K562 (cell line): Measurements from ENCODE around the gene ZNF668. TPM values are rescaled to one million over a fixed set of nuclear protein-coding genes. Genes with fewer than 3 reads are reported as not detected.

ENCODE experiments used
- ATF7 ChIP-seq: fragments of 450-650 bp; IDR thresholded peaks from 2 replicates; pipeline ENCODE4 v1.7.1; 2014; ENCODE audit warnings: mild to moderate bottlenecking, moderate library complexity
- BRD4 ChIP-seq: fragments of 200-600 bp; sonication (generic); IDR thresholded peaks from 2 replicates; pipeline ENCODE4 v1.6.1; 2017; ENCODE audit warnings: inconsistent platforms
- EP400 ChIP-seq: fragments of 450-650 bp; IDR thresholded peaks from 2 replicates; pipeline ENCODE4 v1.6.1; 2017; ENCODE audit warnings: antibody characterized with exemption, mild to moderate bottlenecking, moderate library complexity
- ETS1 ChIP-seq: conservative IDR thresholded peaks from 2 replicates; pipeline ENCODE4 v1.6.1; 2011; ENCODE audit warnings: low read depth, mild to moderate bottlenecking, low read length; ENCODE audit not compliant: control insufficient read depth
- ILF3 ChIP-seq: fragments of 450-650 bp; IDR thresholded peaks from 2 replicates; pipeline ENCODE4 v1.6.1; 2018; ENCODE audit warnings: antibody characterized with exemption, mild to moderate bottlenecking, moderate library complexity, borderline replicate concordance
- LEF1 ChIP-seq: fragments of 450-650 bp; IDR thresholded peaks from 2 replicates; pipeline ENCODE4 v1.6.1; 2016; ENCODE audit warnings: mild to moderate bottlenecking
- NFRKB ChIP-seq: fragments of 450-650 bp; IDR thresholded peaks from 2 replicates; pipeline ENCODE4 v1.6.1; 2016; ENCODE audit warnings: low read depth
- RBFOX2 ChIP-seq: fragments of 200-400 bp; formaldehyde crosslinking; IDR thresholded peaks from 2 replicates; pipeline ENCODE4 v1.6.1; 2017; ENCODE audit warnings: low read depth, mild to moderate bottlenecking, low read length, moderate library complexity
- RFX5 ChIP-seq: IDR thresholded peaks from 2 replicates; pipeline ENCODE4 v1.6.1; 2011; ENCODE audit warnings: low read depth, mild to moderate bottlenecking, improper control_type of control experiment, low read length
- RNF2 ChIP-seq: sonication (generic); IDR thresholded peaks from 2 replicates; pipeline ENCODE4 v1.6.1; 2016
- SRF ChIP-seq, 2 experiments: fragments of 250-450, 450-650 bp in 1 of 2; sonication (Bioruptor Pico) in 1 of 2; sonication (generic) in 1 of 2; formaldehyde crosslinking; IDR thresholded peaks; 2 replicates each; pipeline versions ENCODE4 v1.5.0 to v1.5.1; 2020 to 2022; ENCODE audit warnings: mild to moderate bottlenecking in 1 of 2, missing genetic modification reagents in 1 of 2
- UBTF ChIP-seq, 2 experiments: IDR thresholded peaks; 2 replicates each; pipeline ENCODE4 v1.6.1; 2012; ENCODE audit warnings: improper control_type of control experiment in 2 of 2, low read depth in 2 of 2, low read length in 2 of 2, borderline replicate concordance in 1 of 2
- ZNF197 ChIP-seq: fragments of 200-800 bp; sonication (Bioruptor generic); IDR thresholded peaks from 2 replicates; pipeline ENCODE4 v1.6.1; 2016; ENCODE audit warnings: low read depth, missing genetic modification characterization, missing compliant biosample characterization
- ZNF217 ChIP-seq: sonication (generic); formaldehyde crosslinking; IDR thresholded peaks from 2 replicates; pipeline ENCODE4 v1.8.0; 2022; ENCODE audit warnings: mild to moderate bottlenecking, missing genetic modification reagents
- ZNF324 ChIP-seq: fragments of 250-450 bp; sonication (Bioruptor Pico); IDR thresholded peaks from 2 replicates; pipeline ENCODE4 v1.4.0; 2020; ENCODE audit warnings: mild to moderate bottlenecking
- polyA plus RNA-seq, 8 experiments: library from polyadenylated mRNA; depleted of rRNA in 4 of 8; stranded (reverse) in 5 of 8; unstranded in 3 of 8; fragments of >200 nt; fragmentation: Nextera tagmentation in 2 of 8; fragmentation: Illumina TruSeq in 1 of 8; extraction: Ambion mirVana in 2 of 8; extraction: Trizol in 1 of 8; gene quantifications; 2 replicates each; pipeline versions ENCODE4 v1.2.1 to v1.2.3, GENCODE V29; 2011 to 2014; ENCODE audit warnings: inconsistent platforms in 1 of 8, missing spikeins in 1 of 8
- total RNA-seq, 7 experiments: library from RNA; depleted of rRNA in 6 of 7; stranded (reverse); fragments of >200 nt in 6 of 7; fragmentation: Illumina TruSeq in 2 of 7; extraction: Trizol in 2 of 7; gene quantifications; 2 replicates each; pipeline versions ENCODE4 v1.2.1 to v1.2.3, GENCODE V29; 2011 to 2021; ENCODE audit warnings: low replicate concordance in 1 of 7
- TF ChIP-seq, protein P1 (sequence below): fragments of 450-650 bp; IDR thresholded peaks from 2 replicates; pipeline ENCODE4 v1.6.1; 2014; ENCODE audit warnings: low read depth, mild to moderate bottlenecking, moderate library complexity, borderline replicate concordance
- TF ChIP-seq, protein P2 (sequence below): fragments of 200-800 bp; sonication (Bioruptor generic); IDR thresholded peaks from 2 replicates; pipeline ENCODE4 v1.6.1; 2017; ENCODE audit warnings: missing genetic modification characterization, missing compliant biosample characterization
- TF ChIP-seq, protein P3 (sequence below): sonication (generic); formaldehyde crosslinking; IDR thresholded peaks from 2 replicates; pipeline ENCODE4 v1.8.1; 2023; ENCODE audit warnings: mild to moderate bottlenecking, missing genetic modification reagents

ZNF668 gene
- total and polyA plus RNA-seq, 9 of the 15 experiments (the other 6 are each of a cell fraction or from before 2014, with no cell fraction given): 0.04 to 15.3 (median 3.8) TPM; not detected in 1

DNA sequence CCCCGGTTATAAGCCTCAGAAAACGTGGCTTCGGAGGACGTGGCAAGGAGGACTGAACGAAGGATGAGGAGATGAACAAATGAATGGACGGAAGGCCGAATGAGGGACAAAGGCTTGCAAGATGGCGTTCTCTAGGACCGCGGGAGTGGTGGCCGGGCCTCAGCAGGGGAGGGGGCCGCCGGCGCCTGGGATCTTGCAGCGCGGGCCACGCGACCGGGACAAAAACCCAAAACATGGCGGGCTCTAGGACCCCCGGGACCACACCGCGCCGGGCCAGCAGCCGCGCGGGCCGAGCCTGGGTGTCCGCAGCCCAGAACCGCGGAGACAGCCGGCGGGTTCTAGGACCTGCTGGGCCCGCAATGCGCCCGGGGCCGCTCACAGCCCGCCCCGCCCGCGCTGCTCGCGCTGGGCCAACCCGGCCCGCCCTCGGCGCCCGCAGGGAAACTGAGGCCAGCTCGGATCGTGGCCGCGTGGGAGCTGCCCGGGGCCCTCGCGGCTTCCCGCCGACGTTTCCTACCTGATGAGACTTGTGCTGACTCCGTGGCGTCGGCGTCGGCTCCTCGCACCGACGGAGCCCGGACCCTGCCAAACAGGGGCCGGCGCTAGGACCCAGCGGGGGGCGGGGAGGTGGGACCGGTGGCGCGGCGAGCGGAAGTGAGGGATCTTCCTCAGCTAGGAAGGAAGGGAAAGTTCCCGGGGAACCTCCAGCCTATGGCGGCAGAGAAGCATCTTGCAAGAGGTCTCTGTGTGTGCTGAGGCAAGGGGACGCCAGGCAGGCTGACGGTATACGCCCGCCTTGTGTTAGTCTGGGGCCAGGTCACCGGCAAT, 684 bp downstream of the ZNF668 start (continued):
- peak; percentile 78; the same call in 1 of the 2 replicates for TF ChIP-seq ETS1
- TF ChIP-seq RNF2: peak; percentile 65; the same call in 1 of the 2 replicates
- TF ChIP-seq, protein P1, sequence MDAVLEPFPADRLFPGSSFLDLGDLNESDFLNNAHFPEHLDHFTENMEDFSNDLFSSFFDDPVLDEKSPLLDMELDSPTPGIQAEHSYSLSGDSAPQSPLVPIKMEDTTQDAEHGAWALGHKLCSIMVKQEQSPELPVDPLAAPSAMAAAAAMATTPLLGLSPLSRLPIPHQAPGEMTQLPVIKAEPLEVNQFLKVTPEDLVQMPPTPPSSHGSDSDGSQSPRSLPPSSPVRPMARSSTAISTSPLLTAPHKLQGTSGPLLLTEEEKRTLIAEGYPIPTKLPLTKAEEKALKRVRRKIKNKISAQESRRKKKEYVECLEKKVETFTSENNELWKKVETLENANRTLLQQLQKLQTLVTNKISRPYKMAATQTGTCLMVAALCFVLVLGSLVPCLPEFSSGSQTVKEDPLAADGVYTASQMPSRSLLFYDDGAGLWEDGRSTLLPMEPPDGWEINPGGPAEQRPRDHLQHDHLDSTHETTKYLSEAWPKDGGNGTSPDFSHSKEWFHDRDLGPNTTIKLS: peak; percentile 89
- TF ChIP-seq, protein P2, sequence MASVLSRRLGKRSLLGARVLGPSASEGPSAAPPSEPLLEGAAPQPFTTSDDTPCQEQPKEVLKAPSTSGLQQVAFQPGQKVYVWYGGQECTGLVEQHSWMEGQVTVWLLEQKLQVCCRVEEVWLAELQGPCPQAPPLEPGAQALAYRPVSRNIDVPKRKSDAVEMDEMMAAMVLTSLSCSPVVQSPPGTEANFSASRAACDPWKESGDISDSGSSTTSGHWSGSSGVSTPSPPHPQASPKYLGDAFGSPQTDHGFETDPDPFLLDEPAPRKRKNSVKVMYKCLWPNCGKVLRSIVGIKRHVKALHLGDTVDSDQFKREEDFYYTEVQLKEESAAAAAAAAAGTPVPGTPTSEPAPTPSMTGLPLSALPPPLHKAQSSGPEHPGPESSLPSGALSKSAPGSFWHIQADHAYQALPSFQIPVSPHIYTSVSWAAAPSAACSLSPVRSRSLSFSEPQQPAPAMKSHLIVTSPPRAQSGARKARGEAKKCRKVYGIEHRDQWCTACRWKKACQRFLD (CRISPR knock-in tag): peak; percentile 84
- TF ChIP-seq, protein P3, sequence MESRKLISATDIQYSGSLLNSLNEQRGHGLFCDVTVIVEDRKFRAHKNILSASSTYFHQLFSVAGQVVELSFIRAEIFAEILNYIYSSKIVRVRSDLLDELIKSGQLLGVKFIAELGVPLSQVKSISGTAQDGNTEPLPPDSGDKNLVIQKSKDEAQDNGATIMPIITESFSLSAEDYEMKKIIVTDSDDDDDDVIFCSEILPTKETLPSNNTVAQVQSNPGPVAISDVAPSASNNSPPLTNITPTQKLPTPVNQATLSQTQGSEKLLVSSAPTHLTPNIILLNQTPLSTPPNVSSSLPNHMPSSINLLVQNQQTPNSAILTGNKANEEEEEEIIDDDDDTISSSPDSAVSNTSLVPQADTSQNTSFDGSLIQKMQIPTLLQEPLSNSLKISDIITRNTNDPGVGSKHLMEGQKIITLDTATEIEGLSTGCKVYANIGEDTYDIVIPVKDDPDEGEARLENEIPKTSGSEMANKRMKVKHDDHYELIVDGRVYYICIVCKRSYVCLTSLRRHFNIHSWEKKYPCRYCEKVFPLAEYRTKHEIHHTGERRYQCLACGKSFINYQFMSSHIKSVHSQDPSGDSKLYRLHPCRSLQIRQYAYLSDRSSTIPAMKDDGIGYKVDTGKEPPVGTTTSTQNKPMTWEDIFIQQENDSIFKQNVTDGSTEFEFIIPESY (CRISPR knock-in tag): peak; percentile 62
- TF ChIP-seq ZNF324 (CRISPR knock-in tag): no peak
- peak; percentile 53 for TF ChIP-seq ATF7
- TF ChIP-seq SRF (CRISPR knock-in tag; IDR thresholded peaks at IDR 0.05): no peak
- TF ChIP-seq LEF1: no peak
- peak; percentile 9 to 15; a peak in 2 of 4 replicates for TF ChIP-seq UBTF (IDR thresholded peaks at IDR 0.05; ENCODE audit: borderline replicate concordance in 1 of 2, low read depth in 2 of 2, low read length in 2 of 2)
- peak; percentile 90 for TF ChIP-seq BRD4
- TF ChIP-seq ZNF217: no peak
- no peak; the same call in 1 of the 2 replicates for TF ChIP-seq ILF3
- no peak for TF ChIP-seq NFRKB
- peak; percentile 75; the same call in 1 of the 2 replicates for TF ChIP-seq EP400
- TF ChIP-seq ZNF197: peak; percentile 24; the same call in 1 of the 2 replicates
- peak; percentile 86 for TF ChIP-seq RBFOX2
- no peak for TF ChIP-seq RFX5
